ENCODE data around the gene SNAP29.

- TF ChIP-seq CTCF (IDR thresholded peaks at IDR 0.05) (no peak), POLR2AphosphoS5 (IDR thresholded peaks at IDR 0.05; ENCODE audit: low read depth, low read length) (no peak), SIN3A (IDR thresholded peaks at IDR 0.05; ENCODE audit: borderline replicate concordance, insufficient read depth, low read depth, low read length) (no peak)
These were observed 26.3 kb downstream of the SNAP29 start for GRCh38 chr22:20885017-20885556.

Measured in Panc1 (cell line).